Measurements from ENCODE around the gene MED8. TPM values are rescaled to one million over a fixed set of nuclear protein-coding genes. Genes with fewer than 3 reads are reported as not detected.

MED8 gene
- total and polyA plus RNA-seq, 2 of the 13 experiments (the other 11 are each of a cell fraction or from before 2014, with no cell fraction given) = 16.9 to 77.4 TPM

DNA sequence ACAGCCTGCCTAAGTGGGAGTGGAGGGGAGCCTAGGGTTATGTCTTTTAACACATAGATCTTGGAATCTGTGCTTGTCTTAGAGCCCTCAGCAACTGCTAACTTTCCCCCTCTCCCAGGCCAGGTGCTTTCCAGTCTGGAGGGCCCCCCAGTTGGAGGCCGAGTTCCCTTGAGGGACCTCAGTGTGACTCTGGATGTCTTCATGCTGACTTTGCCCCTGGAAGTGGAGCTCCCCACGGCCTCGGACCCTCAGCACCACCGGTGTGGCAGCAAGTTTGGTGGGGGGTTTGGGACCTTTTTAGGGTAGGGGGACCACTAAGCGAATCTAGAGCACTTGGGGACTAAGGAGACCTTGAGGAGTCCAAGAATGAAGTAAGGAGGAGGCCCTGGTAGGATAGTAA lies 41.2 kb upstream of the MED8 start:
- CTCF ChIA-PET (ENCODE audit: low intra/inter-chr PET ratio, low total read pairs) = no interaction called here
- TF ChIP-seq, protein P1, sequence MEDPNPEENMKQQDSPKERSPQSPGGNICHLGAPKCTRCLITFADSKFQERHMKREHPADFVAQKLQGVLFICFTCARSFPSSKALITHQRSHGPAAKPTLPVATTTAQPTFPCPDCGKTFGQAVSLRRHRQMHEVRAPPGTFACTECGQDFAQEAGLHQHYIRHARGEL (CRISPR knock-in tag; IDR thresholded peaks at IDR 0.05) = no peak
- no peak for TF ChIP-seq NFE2L1 (CRISPR knock-in tag; IDR thresholded peaks at IDR 0.05; ENCODE audit: borderline replicate concordance)

DNA sequence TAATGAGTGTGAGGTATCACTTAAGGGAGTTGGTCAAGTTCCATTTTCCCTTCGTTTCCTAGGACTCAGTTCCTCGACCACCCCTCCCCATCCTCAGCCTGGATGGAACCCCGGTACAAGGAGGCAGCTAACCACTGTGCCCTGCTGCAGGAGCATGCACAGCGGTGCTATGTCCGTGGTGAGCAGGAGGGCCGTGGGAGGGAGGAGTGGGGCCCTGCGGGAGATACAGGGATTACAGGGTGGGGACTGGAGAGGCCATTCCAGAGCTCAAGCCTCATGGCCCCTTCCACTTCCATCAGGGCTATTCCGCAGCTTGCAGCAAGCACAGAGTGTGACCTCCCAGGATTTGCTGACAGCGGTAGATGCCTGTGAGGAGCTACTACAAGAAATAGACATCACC lies 38.3 kb upstream of the MED8 start:
- DNase-seq (ENCODE audit: low spot score) = no peak
- POLR2A ChIA-PET = no interaction called here
- CTCF ChIA-PET (ENCODE audit: low intra/inter-chr PET ratio, low total read pairs) = no interaction called here
- no peak for ATAC-seq
- Histone ChIP-seq H3K4me2 (ENCODE audit: low read depth, low read length) (no peak overlapping the region), H3K9me3 (ENCODE audit: low read length) (no peaks in the 10 kb centered on the region), H2AFZ (ENCODE audit: low read length) (no peak overlapping the region), H3K79me2 (ENCODE audit: insufficient read depth, low read length) (no peaks in the 10 kb centered on the region), H3K36me3 (replicated peaks in 1 of 2; ENCODE audit: control insufficient read depth in 1 of 2, insufficient read depth in 2 of 2, low read length in 2 of 2) (peaks cover 26 to 76% of the 10 kb centered on the region in 2 experiments), H3K9ac (ENCODE audit: insufficient read depth, low read depth, low read length) (no peak overlapping the region), H3K4me3 (replicated peaks in 1 of 3; ENCODE audit: insufficient read depth in 1 of 3, low read depth in 2 of 3, low read length in 3 of 3) (no peak overlapping the region), H3K27me3 (ENCODE audit: control insufficient read depth in 1 of 2, insufficient read depth in 2 of 2, low read length in 2 of 2) (no peaks in the 10 kb centered on the region), H4K20me1 (ENCODE audit: insufficient read depth, low read length) (no peaks in the 10 kb centered on the region), H3K27ac (ENCODE audit: extremely low read length, insufficient read depth, low read length) (no peak overlapping the region), H3K4me1 (ENCODE audit: insufficient read depth, low read length) (no peaks in the 10 kb centered on the region)
- TF ChIP-seq ZSCAN12 (CRISPR knock-in tag; IDR thresholded peaks at IDR 0.05) (no peak), ZNF234 (CRISPR knock-in tag; conservative IDR thresholded peaks at IDR 0.05) (no peak), PAWR (CRISPR knock-in tag; IDR thresholded peaks at IDR 0.05; ENCODE audit: borderline replicate concordance) (no peak), CHCHD3 (CRISPR knock-in tag; IDR thresholded peaks at IDR 0.05) (no peak)
- in situ Hi-C loops (cut with HindIII; ENCODE audit: extremely low pct_ligation_motif_present, low pct_unique_long_range_greater_than_20kb) = no loop called here
- BruUV-seq (replicated peaks) = no TSS peak
- FAIRE-seq = no peak
- 94% methylated on average over 8 of the region's 9 CpGs for WGBS (ENCODE audit: low lambda C conversion rate)
- intact Hi-C loops (cut with micrococcal nuclease; ENCODE audit: unreplicated experiment) = no loop called here

More for the DNA sequence above, 41.2 kb upstream of the MED8 start:
- H2AFZ ChIP-seq (ENCODE audit: low read length) = no peak overlapping the region
- no peaks in the 10 kb centered on the region for H3K9me3 ChIP-seq (ENCODE audit: low read length)
- in situ Hi-C loops (cut with HindIII; ENCODE audit: extremely low pct_ligation_motif_present, low pct_unique_long_range_greater_than_20kb) = no loop called here
- no peaks in the 10 kb centered on the region for H3K4me1 ChIP-seq (ENCODE audit: insufficient read depth, low read length)
- intact Hi-C loops (cut with micrococcal nuclease; ENCODE audit: unreplicated experiment) = no loop called here
- WGBS (ENCODE audit: low lambda C conversion rate) = 96% methylated on average over 5 of the region's 5 CpGs
- no peak overlapping the region for H3K4me3 ChIP-seq (replicated peaks in 1 of 3; ENCODE audit: insufficient read depth in 1 of 3, low read depth in 2 of 3, low read length in 3 of 3)
- DNase-seq (ENCODE audit: low spot score) (no peak), ATAC-seq (no peak), FAIRE-seq (no peak)
- H3K4me2 ChIP-seq (ENCODE audit: low read depth, low read length) = no peak overlapping the region
- no peaks in the 10 kb centered on the region for H4K20me1 ChIP-seq (ENCODE audit: insufficient read depth, low read length)
- H3K27ac ChIP-seq (ENCODE audit: extremely low read length, insufficient read depth, low read length) = no peak overlapping the region
- POLR2A ChIA-PET = no interaction called here
- BruUV-seq (replicated peaks) = no TSS peak
- H3K79me2 ChIP-seq (ENCODE audit: insufficient read depth, low read length) = no peaks in the 10 kb centered on the region
- no peak overlapping the region for H3K9ac ChIP-seq (ENCODE audit: insufficient read depth, low read depth, low read length)
- H3K27me3 ChIP-seq (ENCODE audit: control insufficient read depth in 1 of 2, insufficient read depth in 2 of 2, low read length in 2 of 2) = no peaks in the 10 kb centered on the region
- H3K36me3 ChIP-seq (replicated peaks in 1 of 2; ENCODE audit: control insufficient read depth in 1 of 2, insufficient read depth in 2 of 2, low read length in 2 of 2) = peaks cover 15 to 72% of the 10 kb centered on the region in 2 experiments

All from HepG2 (cell line).